GM18868 (cell line): ENCODE data around the gene AHRR.

Experiments
- ATAC-seq: cut with Tn5 transposase; IDR thresholded peaks from one replicate; pipeline ENCODE4 v1.9.1; 2021; ENCODE audit warnings: mild to moderate bottlenecking, moderate library complexity; ENCODE audit not compliant: unreplicated experiment

The AHRR gene

GRCh38 chr5:407051-407450 is 85.5 kb downstream of the AHRR start:
- ATAC-seq: no peak

DNA sequence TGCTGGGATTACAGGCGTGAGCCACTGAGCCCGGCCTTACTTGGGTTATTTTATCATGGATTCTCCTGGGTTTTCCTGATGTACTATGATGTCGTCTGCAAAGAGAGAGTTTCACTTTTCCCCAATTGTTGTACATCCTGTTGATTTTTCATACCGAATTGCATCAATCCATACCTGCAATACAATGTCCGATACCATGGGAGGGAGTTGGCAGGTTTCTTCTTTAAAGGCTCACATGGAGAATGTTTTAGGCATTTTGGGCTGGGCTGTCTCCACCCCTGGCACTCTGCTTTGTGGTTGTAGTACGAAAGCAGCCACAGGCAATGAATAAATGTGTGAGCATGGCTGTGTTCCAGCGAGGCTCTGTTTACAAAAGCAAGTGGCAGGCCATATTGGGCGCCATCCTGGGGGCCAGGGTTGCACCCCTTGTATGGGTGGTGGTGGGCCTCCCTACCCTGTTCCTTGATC is 86.3 kb downstream of the AHRR start:
- ATAC-seq: no peak

DNA sequence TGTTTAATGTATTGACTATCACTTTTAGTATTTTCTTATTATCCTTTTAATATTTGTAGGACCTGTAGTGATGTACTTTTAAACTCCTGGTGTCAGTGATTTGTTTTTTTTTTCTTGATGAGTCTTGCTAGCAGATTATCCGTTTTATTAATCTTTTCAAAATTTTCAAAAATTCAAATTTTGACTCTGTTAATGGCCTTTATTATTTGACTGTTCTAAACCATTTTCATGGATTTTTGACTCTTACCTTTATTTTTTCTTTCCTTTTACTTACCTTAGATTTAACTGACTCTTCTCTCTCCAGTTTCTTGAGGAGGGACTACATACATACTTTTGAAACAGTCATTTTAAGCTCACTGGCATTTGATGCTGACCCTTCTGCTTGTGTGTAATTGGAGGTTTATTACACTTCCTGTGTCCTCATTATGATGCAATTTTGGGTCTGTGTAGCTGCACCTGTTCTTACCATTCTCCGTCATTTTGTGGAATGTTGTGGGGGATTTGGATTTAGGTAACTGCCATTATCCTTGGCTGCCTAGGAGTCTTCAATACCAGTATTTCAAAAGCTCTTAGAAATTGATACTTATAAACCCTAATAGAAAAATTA is 89.5 kb downstream of the AHRR start:
- ATAC-seq: no peak

DNA sequence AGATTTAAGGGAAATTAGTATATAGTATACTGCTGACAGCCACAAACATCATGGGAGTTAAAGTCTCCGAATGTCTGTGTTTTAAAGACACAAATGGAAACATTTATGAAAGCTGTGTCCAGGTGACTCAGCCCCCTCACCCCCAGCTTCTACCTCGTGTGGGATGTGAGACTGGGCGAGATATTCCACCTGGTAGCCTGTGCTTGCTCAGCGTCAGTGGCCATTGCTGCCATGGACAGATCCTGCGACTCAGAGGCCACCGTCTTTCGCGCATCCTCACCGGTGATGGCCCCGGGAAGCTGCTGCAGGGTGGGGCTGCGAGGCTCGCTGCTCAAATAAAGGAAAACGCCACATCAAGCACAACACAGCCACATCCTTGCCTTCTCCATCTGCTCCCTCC is 90.2 kb downstream of the AHRR start:
- ATAC-seq: no peak

DNA sequence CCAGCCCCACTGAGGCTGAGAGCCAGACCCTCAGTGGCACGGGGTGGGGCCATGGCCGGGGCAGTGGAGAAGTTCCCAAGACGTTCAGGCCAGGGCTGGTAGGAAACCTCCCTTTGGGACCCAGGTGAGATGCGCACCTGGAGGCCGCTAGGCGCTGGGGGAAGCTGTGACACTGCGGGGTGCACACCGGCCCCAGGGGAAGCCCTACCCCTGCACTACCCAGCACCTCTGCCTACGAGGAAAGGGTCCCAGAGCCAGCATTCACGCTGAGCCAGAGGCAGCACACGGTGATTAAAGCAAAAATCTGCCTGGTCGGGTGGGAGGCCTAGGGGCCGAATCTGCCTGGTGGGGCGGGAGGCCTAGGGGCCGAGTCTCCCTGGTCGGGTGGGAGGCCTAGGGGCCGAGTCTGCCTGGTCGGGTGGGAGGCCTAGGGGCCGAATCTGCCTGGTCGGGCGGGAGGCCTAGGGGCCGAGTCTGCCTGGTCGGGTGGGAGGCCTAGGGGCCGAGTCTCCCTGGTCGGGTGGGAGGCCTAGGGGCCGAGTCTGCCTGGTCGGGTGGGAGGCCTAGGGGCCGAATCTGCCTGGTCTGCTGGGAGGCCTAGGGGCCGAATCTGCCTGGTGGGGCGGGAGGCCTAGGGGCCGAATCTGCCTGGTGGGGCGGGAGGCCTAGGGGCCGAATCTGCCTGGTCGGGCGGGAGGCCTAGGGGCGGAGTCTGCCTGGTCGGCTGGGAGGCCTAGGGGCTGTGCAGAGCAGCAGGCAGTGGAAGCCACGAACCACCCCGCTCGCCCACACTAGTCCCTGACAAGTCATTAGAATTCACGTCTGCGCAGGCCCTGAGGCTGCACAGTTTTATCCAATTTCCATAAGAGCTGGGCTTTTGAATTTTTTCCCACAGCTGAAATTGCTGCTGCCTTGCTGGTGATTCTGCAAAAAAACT is 93.7 kb downstream of the AHRR start:
- peak; percentile 42 for ATAC-seq

DNA sequence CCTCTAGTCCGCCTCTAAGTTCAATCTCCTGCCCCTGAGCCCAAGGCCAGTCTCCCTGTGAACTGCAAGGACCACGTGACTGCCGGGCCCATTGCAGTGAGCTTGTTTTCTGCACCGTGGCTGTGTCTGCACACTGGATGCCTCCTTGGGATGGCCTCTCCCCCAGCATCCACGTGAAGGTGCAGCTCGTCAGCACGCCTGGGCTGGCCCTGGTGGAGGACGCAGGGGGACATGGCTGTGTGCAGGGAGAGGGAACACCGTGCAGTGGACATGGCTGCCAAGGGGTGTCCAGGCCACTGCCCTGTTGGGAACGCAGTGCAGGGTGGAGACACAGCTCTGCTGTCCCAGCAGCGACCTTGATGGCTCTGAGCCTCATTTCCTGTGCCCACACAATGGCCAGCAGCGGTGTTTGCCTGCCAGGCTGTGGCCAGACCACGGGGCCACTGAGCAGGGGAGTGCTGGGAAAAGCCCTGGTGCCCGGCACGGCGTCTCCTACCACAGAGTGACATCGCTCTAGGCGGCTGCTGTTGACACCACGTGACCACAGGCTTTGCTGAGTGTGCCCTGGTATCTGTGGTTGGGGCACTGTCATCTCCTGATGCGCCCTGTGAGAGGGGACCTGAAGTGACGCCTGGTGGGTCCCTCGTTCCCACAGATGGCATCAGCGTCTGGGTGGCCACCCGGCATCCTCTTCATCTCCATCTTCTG is 94.6 kb downstream of the AHRR start:
- ATAC-seq: no peak

DNA sequence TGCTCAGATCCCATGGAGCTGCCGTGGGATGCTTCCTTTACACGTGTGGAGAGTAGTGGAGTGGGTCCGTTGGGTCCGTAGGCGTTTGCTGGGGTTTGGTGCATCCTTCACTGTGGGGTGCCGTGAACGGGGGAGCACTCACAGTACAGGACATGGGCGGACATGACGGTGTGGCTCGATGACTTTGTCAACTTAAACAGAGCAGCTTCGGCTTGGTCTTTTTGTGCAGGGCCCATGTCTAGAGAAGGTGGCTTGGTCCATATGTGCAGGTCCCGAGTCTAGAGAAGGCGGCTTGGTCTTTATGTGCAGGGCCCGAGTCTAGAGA is 95.1 kb downstream of the AHRR start:
- no peak for ATAC-seq

DNA sequence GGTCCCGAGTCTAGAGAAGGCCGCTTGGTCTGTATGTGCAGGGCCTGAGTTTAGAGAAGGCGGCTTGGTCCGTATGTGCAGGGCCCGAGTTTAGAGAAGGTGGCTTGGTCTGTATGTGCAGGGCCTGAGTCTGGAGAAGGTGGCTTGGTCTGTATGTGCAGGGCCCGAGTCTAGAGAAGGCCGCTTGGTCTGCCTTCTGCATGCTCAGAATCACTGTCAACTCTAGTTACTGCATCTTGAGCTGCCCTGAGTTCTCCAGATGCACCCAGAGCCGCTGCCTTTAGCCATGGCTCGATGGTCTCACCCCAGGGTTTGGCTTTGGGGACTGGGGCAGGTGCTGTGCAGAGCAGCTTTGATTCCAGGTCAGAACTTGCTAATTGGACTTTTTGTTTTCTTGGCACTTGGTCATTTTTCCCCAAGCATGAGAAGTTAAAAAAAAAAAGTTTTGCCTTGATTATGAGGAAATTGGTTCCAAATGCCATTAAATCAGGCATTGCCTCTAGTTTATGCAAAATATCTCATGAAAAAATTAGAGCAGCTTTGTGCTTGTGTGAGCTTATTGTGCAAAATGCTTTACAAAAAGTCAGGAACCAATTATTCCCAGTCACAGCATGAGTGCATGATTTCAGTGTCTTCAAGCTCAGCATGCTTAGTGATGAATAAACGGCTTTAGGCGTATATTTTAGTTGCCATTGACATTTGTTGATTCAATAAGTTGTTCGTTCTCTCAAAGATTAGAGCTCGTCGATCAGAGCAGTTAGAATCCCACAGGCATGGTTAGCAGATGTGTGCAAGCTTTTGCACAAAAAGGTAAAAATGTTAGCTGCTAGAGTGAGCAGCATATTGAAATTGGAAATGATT is 96.0 kb downstream of the AHRR start:
- ATAC-seq: no peak

DNA sequence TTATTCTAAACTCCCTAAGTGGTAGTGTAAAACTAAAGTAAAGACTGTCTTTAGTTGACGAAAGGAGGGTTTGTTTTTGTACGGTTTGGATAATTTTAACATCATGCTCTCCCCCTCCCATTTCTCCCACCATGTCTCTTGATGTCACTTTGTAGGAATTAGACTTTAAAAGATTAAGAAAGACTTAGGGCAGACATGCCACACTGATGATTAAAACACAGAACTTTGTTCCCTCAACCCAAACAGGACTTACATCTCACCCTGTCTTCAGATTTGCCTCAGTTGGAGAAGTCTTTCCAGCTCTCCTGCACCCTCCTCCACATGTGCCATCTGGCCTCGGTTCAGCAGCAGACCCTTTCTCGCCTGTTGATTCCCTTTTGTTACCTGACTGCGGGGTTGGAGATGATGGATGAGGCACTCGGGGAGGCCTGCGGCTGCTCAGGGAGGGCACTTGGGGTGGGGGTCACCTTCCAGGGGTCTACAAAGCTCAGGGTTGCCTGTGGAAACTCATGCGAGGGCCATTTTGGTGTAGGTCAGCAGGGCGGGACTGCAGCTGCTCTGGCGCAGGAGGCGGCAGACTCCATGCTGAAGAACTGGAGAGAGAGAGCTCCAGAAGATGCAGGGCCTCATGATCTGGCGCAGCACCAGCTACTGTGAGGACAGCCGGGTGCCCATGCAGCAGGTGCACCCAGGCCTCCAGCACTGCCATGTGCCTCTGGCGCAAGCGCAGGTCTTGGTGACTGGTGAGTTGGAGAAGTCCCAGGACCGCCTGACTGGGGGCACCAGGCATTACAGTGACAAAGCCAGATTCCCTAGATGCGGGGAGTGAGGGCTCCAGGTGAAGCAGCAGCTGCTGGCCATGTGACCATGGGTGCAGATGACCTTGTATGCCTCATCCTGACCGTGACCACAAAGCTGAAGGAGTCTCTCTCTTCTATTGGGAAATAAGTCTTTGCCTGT is 96.9 kb downstream of the AHRR start:
- ATAC-seq: no peak

- ATAC-seq: no peak
These were observed 98.5 kb downstream of the AHRR start for GRCh38 chr5:419970-420369.

- ATAC-seq: no peak
These were observed 99.2 kb downstream of the AHRR start for GRCh38 chr5:420632-421286.

DNA sequence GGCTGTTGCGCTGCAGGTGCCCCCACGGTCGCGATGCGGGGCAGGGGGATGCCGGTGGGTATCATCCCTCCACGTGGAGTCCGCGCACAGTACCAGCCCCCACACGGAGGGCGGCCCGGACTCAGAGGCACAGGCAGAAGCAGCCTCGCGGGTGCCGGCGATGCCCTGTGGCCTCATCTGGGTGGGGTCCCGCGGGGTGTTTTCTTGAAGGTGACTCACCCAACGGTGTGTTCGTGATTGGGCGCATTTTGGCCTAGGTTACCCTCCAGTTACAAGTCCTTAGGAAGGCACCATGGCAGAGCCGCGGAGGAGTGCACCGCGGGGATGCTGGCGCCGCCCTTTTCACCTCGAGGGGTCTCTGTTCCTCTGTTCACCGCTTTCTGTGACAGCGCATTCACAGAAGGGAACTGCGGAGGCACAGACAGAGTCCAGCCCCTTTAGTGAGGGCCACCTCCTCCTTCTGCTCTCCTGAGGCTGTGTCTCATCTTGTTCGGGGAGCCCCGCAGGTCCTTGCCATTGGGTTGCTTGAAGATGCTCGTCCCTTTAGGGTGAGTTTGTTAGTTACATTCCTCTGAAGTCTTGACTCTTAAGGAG is 99.9 kb downstream of the AHRR start:
- ATAC-seq: no peak

- no peak for ATAC-seq
These were observed 100.4 kb downstream of the AHRR start for GRCh38 chr5:421901-422300.

GRCh38 chr5:422323-423232 is 101.1 kb downstream of the AHRR start:
- no peak for ATAC-seq

DNA sequence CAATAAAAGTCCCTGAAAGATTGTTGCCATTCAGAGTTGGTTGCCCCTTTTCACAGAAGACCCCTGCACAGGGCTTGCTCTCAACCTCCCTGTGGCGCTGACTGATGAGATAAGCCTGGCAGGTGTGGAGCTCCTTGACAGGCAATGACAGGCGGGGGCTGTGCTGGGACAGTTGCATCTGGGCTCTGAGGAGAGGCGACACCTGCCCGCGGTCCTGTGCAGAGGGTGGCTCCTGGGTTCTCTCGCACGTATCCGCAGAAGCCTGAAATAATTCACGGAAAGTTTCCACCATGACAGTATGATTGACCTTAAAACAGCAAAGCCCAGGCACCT is 101.7 kb downstream of the AHRR start:
- no peak for ATAC-seq

GRCh38 chr5:423626-424261 is 102.2 kb downstream of the AHRR start:
- ATAC-seq: no peak

- ATAC-seq: peak; percentile 91
These were observed 103.0 kb downstream of the AHRR start for GRCh38 chr5:424301-425110.
